ENCODE data around the gene RASGRF1. TPM values are rescaled to one million over a fixed set of nuclear protein-coding genes. Genes with fewer than 3 reads are reported as not detected.

The RASGRF1 gene
- polyA plus RNA-seq, 1 donor from 2014 or later = 11.0 TPM

- H3K9me2 ChIP-seq (ENCODE audit: insufficient read depth, low read length) = no peaks in the 10 kb centered on the region
- no peaks in the 10 kb centered on the region for H3K9me3 ChIP-seq (ENCODE audit: low read length)
- H3K36me3 ChIP-seq (ENCODE audit: insufficient read depth, low read length) = no peaks in the 10 kb centered on the region
- peaks cover 3% of the 10 kb centered on the region for H4K20me1 ChIP-seq (ENCODE audit: insufficient read depth)
- TF ChIP-seq RAD21 (conservative IDR thresholded peaks at IDR 0.05) = no peak
- no peak for TF ChIP-seq EZH2 (IDR thresholded peaks at IDR 0.05; ENCODE audit: borderline replicate concordance, insufficient read depth, low read length, poor library complexity, severe bottlenecking)
- no peak for TF ChIP-seq CTCF (IDR thresholded peaks at IDR 0.05; ENCODE audit: poor library complexity, severe bottlenecking)
- TF ChIP-seq POLR2AphosphoS5 (IDR thresholded peaks at IDR 0.05) = no peak
- TF ChIP-seq TAF1 (IDR thresholded peaks at IDR 0.05; ENCODE audit: low read depth) = no peak
- no peak for TF ChIP-seq SMC3 (conservative IDR thresholded peaks at IDR 0.05; ENCODE audit: poor library complexity)
- no peak for TF ChIP-seq MXI1 (conservative IDR thresholded peaks at IDR 0.05; ENCODE audit: poor library complexity, severe bottlenecking)
- TF ChIP-seq, protein P1, sequence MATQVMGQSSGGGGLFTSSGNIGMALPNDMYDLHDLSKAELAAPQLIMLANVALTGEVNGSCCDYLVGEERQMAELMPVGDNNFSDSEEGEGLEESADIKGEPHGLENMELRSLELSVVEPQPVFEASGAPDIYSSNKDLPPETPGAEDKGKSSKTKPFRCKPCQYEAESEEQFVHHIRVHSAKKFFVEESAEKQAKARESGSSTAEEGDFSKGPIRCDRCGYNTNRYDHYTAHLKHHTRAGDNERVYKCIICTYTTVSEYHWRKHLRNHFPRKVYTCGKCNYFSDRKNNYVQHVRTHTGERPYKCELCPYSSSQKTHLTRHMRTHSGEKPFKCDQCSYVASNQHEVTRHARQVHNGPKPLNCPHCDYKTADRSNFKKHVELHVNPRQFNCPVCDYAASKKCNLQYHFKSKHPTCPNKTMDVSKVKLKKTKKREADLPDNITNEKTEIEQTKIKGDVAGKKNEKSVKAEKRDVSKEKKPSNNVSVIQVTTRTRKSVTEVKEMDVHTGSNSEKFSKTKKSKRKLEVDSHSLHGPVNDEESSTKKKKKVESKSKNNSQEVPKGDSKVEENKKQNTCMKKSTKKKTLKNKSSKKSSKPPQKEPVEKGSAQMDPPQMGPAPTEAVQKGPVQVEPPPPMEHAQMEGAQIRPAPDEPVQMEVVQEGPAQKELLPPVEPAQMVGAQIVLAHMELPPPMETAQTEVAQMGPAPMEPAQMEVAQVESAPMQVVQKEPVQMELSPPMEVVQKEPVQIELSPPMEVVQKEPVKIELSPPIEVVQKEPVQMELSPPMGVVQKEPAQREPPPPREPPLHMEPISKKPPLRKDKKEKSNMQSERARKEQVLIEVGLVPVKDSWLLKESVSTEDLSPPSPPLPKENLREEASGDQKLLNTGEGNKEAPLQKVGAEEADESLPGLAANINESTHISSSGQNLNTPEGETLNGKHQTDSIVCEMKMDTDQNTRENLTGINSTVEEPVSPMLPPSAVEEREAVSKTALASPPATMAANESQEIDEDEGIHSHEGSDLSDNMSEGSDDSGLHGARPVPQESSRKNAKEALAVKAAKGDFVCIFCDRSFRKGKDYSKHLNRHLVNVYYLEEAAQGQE (IDR thresholded peaks at IDR 0.05; ENCODE audit: borderline replicate concordance) = no peak
- no peak for TF ChIP-seq EP300 (conservative IDR thresholded peaks at IDR 0.05; ENCODE audit: poor library complexity, severe bottlenecking)
- no peak overlapping the region for H3K27ac ChIP-seq (ENCODE audit: low read length)
- no peaks in the 10 kb centered on the region for H3K79me2 ChIP-seq (replicated peaks; ENCODE audit: insufficient read depth, low read length)
- no peaks in the 10 kb centered on the region for H3F3A ChIP-seq (ENCODE audit: insufficient read depth, low read length, poor library complexity, severe bottlenecking)
- H2AFZ ChIP-seq (ENCODE audit: low read depth, low read length) = no peak overlapping the region
- H3K4me2 ChIP-seq (ENCODE audit: low read length) = no peak overlapping the region
- H3K27me3 ChIP-seq (ENCODE audit: insufficient read depth, low read depth, low read length) = peaks cover 31% of the 10 kb centered on the region
- no peak overlapping the region for H3K9ac ChIP-seq (ENCODE audit: low read length)
- H3K4me3 ChIP-seq (ENCODE audit: low read length) = no peak overlapping the region
These were observed 6.1 kb downstream of the RASGRF1 start for GRCh38 chr15:79084308-79084968.

DNA sequence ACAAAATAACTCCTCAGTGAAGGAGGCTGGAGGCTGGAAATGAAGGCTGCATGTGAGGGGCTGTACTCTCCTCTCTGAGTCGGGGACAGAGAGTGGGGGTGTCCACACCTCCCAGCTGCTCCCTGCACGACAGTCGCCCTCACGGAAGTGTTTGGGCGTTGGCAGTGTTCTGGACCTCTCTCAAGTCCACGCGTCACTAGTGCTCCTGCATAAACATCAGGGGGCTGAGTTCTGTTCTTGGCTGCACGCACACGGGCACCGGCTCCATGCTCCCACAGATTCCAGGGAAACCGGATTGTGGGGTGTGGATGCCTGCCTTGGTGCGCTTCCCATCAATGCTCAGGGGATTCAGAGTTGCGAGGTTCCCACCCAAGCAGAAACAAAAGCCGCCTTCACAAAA is 7.4 kb downstream of the RASGRF1 start:
- Histone ChIP-seq H3K9me2 (ENCODE audit: insufficient read depth, low read length) (no peaks in the 10 kb centered on the region), H3K27me3 (ENCODE audit: insufficient read depth, low read depth, low read length) (peaks cover 18% of the 10 kb centered on the region), H3K4me3 (ENCODE audit: low read length) (no peak overlapping the region), H3K79me2 (replicated peaks; ENCODE audit: insufficient read depth, low read length) (no peaks in the 10 kb centered on the region), H4K20me1 (ENCODE audit: insufficient read depth) (no peaks in the 10 kb centered on the region), H3K9ac (ENCODE audit: low read length) (no peak overlapping the region), H3K36me3 (ENCODE audit: insufficient read depth, low read length) (no peaks in the 10 kb centered on the region), H3K27ac (ENCODE audit: low read length) (no peak overlapping the region), H3F3A (ENCODE audit: insufficient read depth, low read length, poor library complexity, severe bottlenecking) (no peaks in the 10 kb centered on the region), H2AFZ (ENCODE audit: low read depth, low read length) (no peak overlapping the region), H3K4me2 (ENCODE audit: low read length) (no peak overlapping the region), H3K9me3 (ENCODE audit: low read length) (no peaks in the 10 kb centered on the region)
- no peak for TF ChIP-seq EZH2 (IDR thresholded peaks at IDR 0.05; ENCODE audit: borderline replicate concordance, insufficient read depth, low read length, poor library complexity, severe bottlenecking)
- TF ChIP-seq RAD21 (conservative IDR thresholded peaks at IDR 0.05) = no peak
- no peak for TF ChIP-seq CTCF (IDR thresholded peaks at IDR 0.05; ENCODE audit: poor library complexity, severe bottlenecking)
- TF ChIP-seq SMC3 (conservative IDR thresholded peaks at IDR 0.05; ENCODE audit: poor library complexity) = no peak
- TF ChIP-seq, protein P1 (IDR thresholded peaks at IDR 0.05; ENCODE audit: borderline replicate concordance) = no peak
- no peak for TF ChIP-seq EP300 (conservative IDR thresholded peaks at IDR 0.05; ENCODE audit: poor library complexity, severe bottlenecking)
- no peak for TF ChIP-seq POLR2AphosphoS5 (IDR thresholded peaks at IDR 0.05)
- no peak for TF ChIP-seq MXI1 (conservative IDR thresholded peaks at IDR 0.05; ENCODE audit: poor library complexity, severe bottlenecking)

Measured in neural cell (in vitro differentiated cells).